H1 (cell line): ENCODE data around the gene JPT1. TPM values are rescaled to one million over a fixed set of nuclear protein-coding genes. Genes with fewer than 3 reads are reported as not detected.

Experiments used
- CTCF ChIA-PET: fragments of 300-600 bp; sonication (Branson Sonifier 250); formaldehyde crosslinking; loops from one replicate; lab custom pipeline; 2021; ENCODE audit not compliant: partially characterized antibody; lab: Charles Lee
- POLR2A ChIA-PET: fragments of 300-600 bp; sonication (Branson Sonifier 250); formaldehyde crosslinking; loops from one replicate; lab custom pipeline; 2021; ENCODE audit warnings: inconsistent platforms; ENCODE audit not compliant: partially characterized antibody; lab: Charles Lee
- DNase-seq, 2 experiments: peaks; one replicate each; pipeline versions ENCODE4 v3.0.0 to v3.0.0-alpha.2; 2010 to 2022; ENCODE audit warnings: low spot score in 2 of 2, low read depth in 1 of 2, mixed read lengths in 1 of 2
- FAIRE-seq: peaks from 2 replicates; lab custom pipeline; 2011; peaks lifted over from hg19 to GRCh38; lab: Jason Lieb, UNC
- H2AFZ ChIP-seq: 2 replicates; pipeline ENCODE4 v1.8.1; 2012; ENCODE audit warnings: low read length, inconsistent platforms
- H2AK5ac ChIP-seq: 2 replicates; pipeline ENCODE4 v1.6.1; 2013; ENCODE audit warnings: low read depth, low read length
- H2BK120ac ChIP-seq: replicated peaks from 2 replicates; pipeline ENCODE3; 2013; ENCODE audit warnings: low read depth, low read length, inconsistent platforms
- H2BK12ac ChIP-seq: 2 replicates; pipeline ENCODE4 v1.6.1; 2013; ENCODE audit warnings: low read depth, low read length
- H2BK15ac ChIP-seq: 2 replicates; pipeline ENCODE4 v1.6.1; 2013; ENCODE audit warnings: low read length
- H2BK20ac ChIP-seq: 2 replicates; pipeline ENCODE4 v1.6.1; 2013; ENCODE audit warnings: low read length
- H2BK5ac ChIP-seq: 2 replicates; pipeline ENCODE4 v1.6.1; 2013; ENCODE audit warnings: low read depth, low read length
- H3K14ac ChIP-seq: 2 replicates; pipeline ENCODE4 v1.6.1; 2013; ENCODE audit warnings: inconsistent platforms; ENCODE audit not compliant: insufficient read length
- H3K18ac ChIP-seq: 2 replicates; pipeline ENCODE4 v1.6.1; 2013; ENCODE audit warnings: low read length; ENCODE audit errors: extremely low read depth
- H3K23ac ChIP-seq: 2 replicates; pipeline ENCODE4 v1.6.1; 2013; ENCODE audit warnings: inconsistent platforms; ENCODE audit not compliant: insufficient read length
- H3K23me2 ChIP-seq: 2 replicates; pipeline ENCODE4 v1.6.1; 2013; ENCODE audit warnings: low read depth, low read length
- H3K27ac ChIP-seq: 2 replicates; pipeline ENCODE4 v1.6.1; 2011; ENCODE audit warnings: low read depth, low read length, inconsistent platforms
- H3K27me3 ChIP-seq, 4 experiments: replicated peaks in 1 of 4; 1 replicate in 1 of 4; 2 replicates in 3 of 4; pipeline versions ENCODE4 v1.6.1 to v1.8.1; 2011 to 2013; ENCODE audit warnings: low read length in 3 of 4, mild to moderate bottlenecking in 3 of 4, inconsistent platforms in 2 of 4, mixed read lengths in 2 of 4, moderate library complexity in 1 of 4; ENCODE audit not compliant: control insufficient read depth in 3 of 4, insufficient read depth in 3 of 4; ENCODE audit errors: extremely low read depth in 1 of 4
- H3K36me3 ChIP-seq, 4 experiments: 2 replicates each; pipeline versions ENCODE4 v1.6.1 to v1.8.1; 2011 to 2013; ENCODE audit warnings: mild to moderate bottlenecking in 4 of 4, low read length in 3 of 4, moderate library complexity in 2 of 4, control low read depth in 1 of 4, inconsistent platforms in 1 of 4; ENCODE audit not compliant: insufficient read depth in 4 of 4, control insufficient read depth in 2 of 4
- H3K4ac ChIP-seq: replicated peaks from 2 replicates; pipeline ENCODE3; 2013; ENCODE audit warnings: low read length, low read depth, mixed read lengths, inconsistent platforms; ENCODE audit not compliant: insufficient read length
- H3K4me1 ChIP-seq, 4 experiments: replicated peaks in 1 of 4; 1 replicate in 1 of 4; 2 replicates in 3 of 4; pipeline versions ENCODE4 v1.6.1 to v1.8.1; 2011 to 2013; ENCODE audit warnings: low read length in 3 of 4, inconsistent platforms in 2 of 4, mixed read lengths in 1 of 4; ENCODE audit not compliant: insufficient read depth in 4 of 4, control insufficient read depth in 3 of 4
- H3K4me2 ChIP-seq, 2 experiments: 2 replicates each; pipeline versions ENCODE4 v1.6.1 to v1.8.1; 2011 to 2013; ENCODE audit warnings: low read depth in 2 of 2, low read length in 2 of 2, control low read depth in 1 of 2, inconsistent platforms in 1 of 2, mild to moderate bottlenecking in 1 of 2; ENCODE audit not compliant: insufficient read depth in 1 of 2
- H3K4me3 ChIP-seq, 4 experiments: fragments of 200-600, 300-600 bp in 1 of 4; sonication (generic), shearing (Covaris generic), sonication (Bioruptor Twin) in 1 of 4; 2 replicates each; pipeline versions ENCODE4 v1.5.1 to v1.8.1; 2011 to 2016; ENCODE audit warnings: low read length in 4 of 4, low read depth in 3 of 4, control low read depth in 2 of 4, inconsistent platforms in 2 of 4, mild to moderate bottlenecking in 2 of 4, mixed read lengths in 1 of 4, moderate library complexity in 1 of 4; ENCODE audit not compliant: insufficient read depth in 2 of 4; ENCODE audit errors: extremely low read depth in 1 of 4
- H3K56ac ChIP-seq: replicated peaks from 2 replicates; pipeline ENCODE3; 2013; ENCODE audit warnings: low read depth, mild to moderate bottlenecking, mixed read lengths, low read length, inconsistent platforms; ENCODE audit not compliant: insufficient read length
- H3K79me1 ChIP-seq: 2 replicates; pipeline ENCODE4 v1.6.1; 2013; ENCODE audit warnings: low read depth, low read length, control low read depth
- H3K79me2 ChIP-seq, 2 experiments: 2 replicates each; pipeline versions ENCODE4 v1.6.1 to v1.8.1; 2012 to 2013; ENCODE audit warnings: low read length in 2 of 2, mild to moderate bottlenecking in 2 of 2, inconsistent platforms in 1 of 2; ENCODE audit not compliant: insufficient read depth in 2 of 2, control insufficient read depth in 1 of 2
- H3K9ac ChIP-seq, 4 experiments: replicated peaks in 1 of 4; 1 replicate in 1 of 4; 2 replicates in 3 of 4; pipeline versions ENCODE4 v1.6.1 to v1.8.1; 2011 to 2013; ENCODE audit warnings: low read depth in 3 of 4, low read length in 3 of 4, control low read depth in 2 of 4, mild to moderate bottlenecking in 2 of 4, moderate library complexity in 2 of 4, inconsistent platforms in 1 of 4; ENCODE audit errors: extremely low read depth in 1 of 4
- H3K9me3 ChIP-seq, 2 experiments: 2 replicates each; pipeline versions ENCODE4 v1.6.1 to v1.8.1; 2012 to 2013; ENCODE audit warnings: mild to moderate bottlenecking in 2 of 2, moderate library complexity in 2 of 2, control low read depth in 1 of 2, inconsistent platforms in 1 of 2, low read depth in 1 of 2, low read length in 1 of 2, mixed read lengths in 1 of 2; ENCODE audit not compliant: insufficient read depth in 2 of 2
- H4K20me1 ChIP-seq, 2 experiments: replicated peaks in 1 of 2; 2 replicates each; pipeline versions ENCODE3 to v1.8.1; 2011 to 2013; ENCODE audit warnings: inconsistent platforms in 2 of 2, low read length in 2 of 2, mild to moderate bottlenecking in 1 of 2; ENCODE audit not compliant: insufficient read depth in 2 of 2, control insufficient read depth in 1 of 2
- H4K5ac ChIP-seq: 2 replicates; pipeline ENCODE4 v1.6.1; 2013; ENCODE audit warnings: low read length, low read depth, mixed read lengths, inconsistent platforms; ENCODE audit not compliant: insufficient read length
- H4K8ac ChIP-seq: 2 replicates; pipeline ENCODE4 v1.8.0; 2013; ENCODE audit warnings: mild to moderate bottlenecking, moderate library complexity, low read length, inconsistent platforms; ENCODE audit not compliant: insufficient read depth; ENCODE audit errors: extremely low read depth
- H4K91ac ChIP-seq: replicated peaks from 2 replicates; pipeline ENCODE3; 2013; ENCODE audit warnings: low read length, mixed read lengths, inconsistent platforms; ENCODE audit not compliant: insufficient read length
- KDM4A ChIP-seq: IDR thresholded peaks from one replicate; pipeline ENCODE4 v1.7.1; 2012; ENCODE audit warnings: low read depth, mild to moderate bottlenecking, moderate library complexity, low read length, inconsistent platforms; ENCODE audit not compliant: severe bottlenecking
- POLR2AphosphoS5 ChIP-seq: IDR thresholded peaks from 2 replicates; pipeline ENCODE4 v1.6.1; 2011; ENCODE audit warnings: low read depth, low read length
- WGBS, 2 experiments: shearing (Covaris generic) in 1 of 2; methylation state at CpG; one replicate each; pipeline versions ENCODE4 v1.1.6 to v1.1.7; 2013 to 2015; ENCODE audit warnings: low lambda C conversion rate in 2 of 2, mixed read lengths in 2 of 2, inconsistent platforms in 1 of 2, low coverage in 1 of 2, missing lambda C conversion rate in 1 of 2; ENCODE audit not compliant: insufficient replicate concordance in 2 of 2, insufficient coverage in 1 of 2, insufficient read length in 1 of 2; ENCODE audit errors: extremely low coverage in 1 of 2, missing lambda C conversion rate in 1 of 2; 5-methylcytosine and 5-hydroxymethylcytosine counted together
- polyA plus RNA-seq, 7 experiments: library from polyadenylated mRNA; depleted of rRNA in 3 of 7; stranded (reverse) in 5 of 7; unstranded in 2 of 7; fragments of >200 nt in 5 of 7; fragments of 200-250 nt in 2 of 7; gene quantifications; 1 replicate in 5 of 7; 2 replicates in 1 of 7; 4 replicates in 1 of 7; pipeline versions ENCODE4 v1.2.1 to v1.2.3, GENCODE V29; 2011 to 2013; ENCODE audit warnings: missing spikeins in 2 of 7, mixed read lengths in 2 of 7
- total RNA-seq: library from RNA; stranded (reverse); fragmentation: NEBNext Ultra II Directional; extraction: Animal tissue kit (Norgen Biotek cat#: 25700); gene quantifications from 2 replicates; pipeline ENCODE4 v1.2.1, GENCODE V29; 2021

The JPT1 gene
- total and polyA plus RNA-seq, 2 of the 8 experiments (the other 6 are each of a cell fraction or from before 2014, with no cell fraction given), result 154 to 369 TPM

GRCh38 chr17:75144816-75145512, 9.3 kb downstream of the JPT1 start:
- H2BK120ac ChIP-seq, result no peak overlapping the region
- peaks cover 3 to 14% of the 10 kb centered on the region in 2 experiments for H4K20me1 ChIP-seq

More at GRCh38 chr17:75144816-75145512, 9.3 kb downstream of the JPT1 start:
- Histone ChIP-seq H2BK20ac (no peak overlapping the region), H4K91ac (no peak overlapping the region), H2AFZ (no peak overlapping the region), H4K5ac (no peak overlapping the region), H3K27me3 (no peaks in the 10 kb centered on the region), H3K4ac (no peak overlapping the region), H3K9ac (no peak overlapping the region), H3K23me2 (no peaks in the 10 kb centered on the region; the same call in 1 of the 2 replicates), H3K4me2 (no peak overlapping the region), H2AK5ac (no peak overlapping the region), H3K9me3 (no peaks in the 10 kb centered on the region), H3K4me1 (no peaks in the 10 kb centered on the region), H3K18ac (no peak overlapping the region), H3K14ac (no peak overlapping the region), H3K79me2 (peaks cover 0 to 38% of the 10 kb centered on the region in 2 experiments; a peak in 2 of 4 replicates), H3K36me3 (peaks cover 44 to 90% (median 66%) of the 10 kb centered on the region in 4 experiments), H4K8ac (no peak overlapping the region), H3K27ac (no peak overlapping the region), H3K56ac (no peak overlapping the region), H3K79me1 (0 out of 2 replicates have a peak, but pooled peaks cover 2% of the 10 kb centered on the region), H3K23ac (no peak overlapping the region), H2BK5ac (no peak overlapping the region), H2BK15ac (no peak overlapping the region), H2BK12ac (no peak overlapping the region), H3K4me3 (no peak overlapping the region)
- TF ChIP-seq KDM4A, result no peak
- 0 out of 2 replicates have a peak, but pooled peaks have one; percentile 19 for TF ChIP-seq POLR2AphosphoS5
- ChIA-PET POLR2A (interaction anchor here (0.6 to 8.0 kb wide), 17 partner anchors 8 to 64 kb away, joined by 3 to 83 read pairs (median 5); partner anchors contain the start of genes JPT1 and NT5C), CTCF (interaction anchor here (0.6 to 2.2 kb wide), 16 partner anchors 11 to 367 kb away, joined by 3 to 11 read pairs (median 4); partner anchors contain the start of gene NT5C)
- 89% methylated on average over 11 of the region's 11 CpGs; no CpG with 5 or more reads in 1 of the 2 experiments for WGBS, 2 experiments
- DNase-seq (no peak), FAIRE-seq (no peak)
